ENCODE data around the gene C1GALT1. TPM values are rescaled to one million over a fixed set of nuclear protein-coding genes. Genes with fewer than 3 reads are reported as not detected.
"Not testable (repeated sequence)": the region's sequence is repeated elsewhere in the genome, so short reads cannot be mapped to it uniquely, and the experiment has no call there.

Gene C1GALT1
- total RNA-seq, 1 experiment from 2014 or later = 52.2 TPM

DNA sequence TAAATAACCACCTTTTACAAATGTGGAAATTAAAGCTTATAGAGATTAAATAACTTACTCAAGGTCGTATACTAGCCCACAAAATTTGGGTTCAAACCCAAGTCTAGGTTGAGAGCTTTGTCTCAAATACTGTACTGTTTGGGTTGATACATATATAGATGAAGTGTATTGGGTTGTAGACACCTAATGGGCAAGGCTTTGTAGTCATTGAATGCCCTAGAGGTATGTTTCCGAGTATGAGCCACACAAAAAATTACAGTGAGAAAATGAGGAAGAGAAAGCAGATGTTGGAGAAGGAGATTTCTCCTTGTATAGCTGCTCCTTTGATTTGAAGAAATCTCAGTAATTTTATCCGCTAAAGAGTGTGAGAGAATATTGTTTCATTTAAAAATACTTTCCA is 60.6 kb downstream of the C1GALT1 start:
- no peak for DNase-seq
- ChIA-PET POLR2A (no interaction called here), CTCF (interaction anchor here (0.6 kb wide), 1 partner anchor 187 kb away, joined by 3 read pairs; no protein-coding TSS in a partner anchor)
- H3K27me3 Mint-ChIP-seq (ENCODE audit: insufficient read depth, unreplicated experiment) = no peaks in the 10 kb centered on the region
- no peak overlapping the region for H3K27ac Mint-ChIP-seq (ENCODE audit: unreplicated experiment)
- no peak for TF ChIP-seq CTCF (IDR thresholded peaks at IDR 0.05; ENCODE audit: insufficient read depth in 1 of 2, low read depth in 1 of 2, low read length in 1 of 2, severe bottlenecking in 1 of 2, unreplicated experiment in 1 of 2)
- H3K36me3 Mint-ChIP-seq (ENCODE audit: insufficient read depth, unreplicated experiment) = peaks cover 19% of the 10 kb centered on the region
- Histone ChIP-seq H3K4me1 (no peaks in the 10 kb centered on the region), H3K4me3 (ENCODE audit: low read depth, low read length) (no peak overlapping the region), H3K36me3 (ENCODE audit: control insufficient read depth, insufficient read depth, low read length) (no peaks in the 10 kb centered on the region), H3K27me3 (replicated peaks; ENCODE audit: control insufficient read depth, insufficient read depth, low read length) (no peaks in the 10 kb centered on the region), H3K9me3 (no peaks in the 10 kb centered on the region)
- intact Hi-C loops (cut with micrococcal nuclease; ENCODE audit: unreplicated experiment) = no loop called here
- H3K4me3 Mint-ChIP-seq (ENCODE audit: unreplicated experiment) = no peak overlapping the region
- H3K9me3 Mint-ChIP-seq (ENCODE audit: unreplicated experiment) = no peaks in the 10 kb centered on the region
- H3K4me1 Mint-ChIP-seq (ENCODE audit: low read depth, unreplicated experiment) = no peaks in the 10 kb centered on the region
- no TSS peak for BruUV-seq (replicated peaks)

DNA sequence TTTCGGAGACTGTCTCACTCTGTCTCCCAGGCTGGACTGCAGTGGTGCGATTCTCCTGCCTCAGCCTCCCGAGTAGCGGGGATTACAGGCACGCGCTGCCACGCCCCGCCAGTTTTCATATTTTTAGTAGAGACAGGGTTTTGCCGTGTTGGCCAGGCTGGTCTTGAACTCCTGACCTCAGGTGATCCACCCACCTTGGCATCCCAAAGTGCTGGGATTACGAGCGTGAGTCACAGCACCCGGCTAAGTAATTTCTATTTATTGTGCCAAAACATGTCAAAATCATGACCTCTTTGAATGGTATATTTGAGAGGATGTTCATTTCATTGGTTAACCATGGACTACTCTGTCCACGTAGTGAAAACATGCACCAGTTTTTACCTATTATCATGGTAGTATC is 62.9 kb downstream of the C1GALT1 start:
- H3K4me3 ChIP-seq (ENCODE audit: low read depth, low read length); H3K9me3 Mint-ChIP-seq (ENCODE audit: unreplicated experiment); H3K9me3 ChIP-seq; H3K27me3 ChIP-seq (replicated peaks; ENCODE audit: control insufficient read depth, insufficient read depth, low read length); BruUV-seq (replicated peaks); POLR2A ChIA-PET; H3K27me3 Mint-ChIP-seq (ENCODE audit: insufficient read depth, unreplicated experiment); H3K4me1 ChIP-seq; DNase-seq; H3K4me1 Mint-ChIP-seq (ENCODE audit: low read depth, unreplicated experiment); intact Hi-C loops (cut with micrococcal nuclease; ENCODE audit: unreplicated experiment); H3K27ac Mint-ChIP-seq (ENCODE audit: unreplicated experiment); H3K36me3 ChIP-seq (ENCODE audit: control insufficient read depth, insufficient read depth, low read length); CTCF ChIA-PET; H3K4me3 Mint-ChIP-seq (ENCODE audit: unreplicated experiment): not testable (repeated sequence)
- H3K36me3 Mint-ChIP-seq (ENCODE audit: insufficient read depth, unreplicated experiment) = peaks cover 19% of the 10 kb centered on the region

GRCh38 chr7:7246223-7246622 is 63.9 kb downstream of the C1GALT1 start:
- Mint-ChIP-seq H3K27me3 (ENCODE audit: insufficient read depth, unreplicated experiment) (no peaks in the 10 kb centered on the region), H3K36me3 (ENCODE audit: insufficient read depth, unreplicated experiment) (peaks cover 19% of the 10 kb centered on the region), H3K9me3 (ENCODE audit: unreplicated experiment) (no peaks in the 10 kb centered on the region), H3K4me1 (ENCODE audit: low read depth, unreplicated experiment) (no peaks in the 10 kb centered on the region), H3K4me3 (ENCODE audit: unreplicated experiment) (no peak overlapping the region), H3K27ac (ENCODE audit: unreplicated experiment) (no peak overlapping the region)
- intact Hi-C loops (cut with micrococcal nuclease; ENCODE audit: unreplicated experiment) = no loop called here
- ChIA-PET CTCF (no interaction called here), POLR2A (no interaction called here)
- no peaks in the 10 kb centered on the region for H3K4me1 ChIP-seq
- no peaks in the 10 kb centered on the region for H3K27me3 ChIP-seq (replicated peaks; ENCODE audit: control insufficient read depth, insufficient read depth, low read length)
- no peak for DNase-seq
- no TSS peak for BruUV-seq (replicated peaks)
- no peak for TF ChIP-seq CTCF (IDR thresholded peaks at IDR 0.05; ENCODE audit: insufficient read depth in 1 of 2, low read depth in 1 of 2, low read length in 1 of 2, severe bottlenecking in 1 of 2, unreplicated experiment in 1 of 2)
- H3K36me3 ChIP-seq (ENCODE audit: control insufficient read depth, insufficient read depth, low read length) = no peaks in the 10 kb centered on the region
- H3K4me3 ChIP-seq (ENCODE audit: low read depth, low read length) = no peak overlapping the region
- H3K9me3 ChIP-seq = no peaks in the 10 kb centered on the region

- Histone ChIP-seq H3K27me3 (replicated peaks; ENCODE audit: control insufficient read depth, insufficient read depth, low read length) (no peaks in the 10 kb centered on the region), H3K4me1 (no peaks in the 10 kb centered on the region), H3K9me3 (no peaks in the 10 kb centered on the region), H3K36me3 (ENCODE audit: control insufficient read depth, insufficient read depth, low read length) (no peaks in the 10 kb centered on the region), H3K4me3 (ENCODE audit: low read depth, low read length) (no peak overlapping the region)
- DNase-seq = no peak
- CTCF ChIA-PET = no interaction called here
- POLR2A ChIA-PET = no interaction called here
- no peak overlapping the region for H3K4me3 Mint-ChIP-seq (ENCODE audit: unreplicated experiment)
- TF ChIP-seq CTCF (IDR thresholded peaks at IDR 0.05; ENCODE audit: insufficient read depth in 1 of 2, low read depth in 1 of 2, low read length in 1 of 2, severe bottlenecking in 1 of 2, unreplicated experiment in 1 of 2) = no peak
- no TSS peak for BruUV-seq (replicated peaks)
- H3K9me3 Mint-ChIP-seq (ENCODE audit: unreplicated experiment) = no peaks in the 10 kb centered on the region
- peaks cover 18% of the 10 kb centered on the region for H3K36me3 Mint-ChIP-seq (ENCODE audit: insufficient read depth, unreplicated experiment)
- intact Hi-C loops (cut with micrococcal nuclease; ENCODE audit: unreplicated experiment) = no loop called here
- peaks cover 4% of the 10 kb centered on the region for H3K4me1 Mint-ChIP-seq (ENCODE audit: low read depth, unreplicated experiment)
- no peak overlapping the region for H3K27ac Mint-ChIP-seq (ENCODE audit: unreplicated experiment)
- no peaks in the 10 kb centered on the region for H3K27me3 Mint-ChIP-seq (ENCODE audit: insufficient read depth, unreplicated experiment)
Observed at GRCh38 chr7:7247658-7248057, 65.3 kb downstream of the C1GALT1 start.

All from Caco-2 (cell line).